Measurements from ENCODE around the gene COL13A1. TPM values are rescaled to one million over a fixed set of nuclear protein-coding genes. Genes with fewer than 3 reads are reported as not detected.

Gene COL13A1
- total and polyA plus RNA-seq, 4 donors, result 3.5 to 32.8 (median 11.5) TPM

DNA sequence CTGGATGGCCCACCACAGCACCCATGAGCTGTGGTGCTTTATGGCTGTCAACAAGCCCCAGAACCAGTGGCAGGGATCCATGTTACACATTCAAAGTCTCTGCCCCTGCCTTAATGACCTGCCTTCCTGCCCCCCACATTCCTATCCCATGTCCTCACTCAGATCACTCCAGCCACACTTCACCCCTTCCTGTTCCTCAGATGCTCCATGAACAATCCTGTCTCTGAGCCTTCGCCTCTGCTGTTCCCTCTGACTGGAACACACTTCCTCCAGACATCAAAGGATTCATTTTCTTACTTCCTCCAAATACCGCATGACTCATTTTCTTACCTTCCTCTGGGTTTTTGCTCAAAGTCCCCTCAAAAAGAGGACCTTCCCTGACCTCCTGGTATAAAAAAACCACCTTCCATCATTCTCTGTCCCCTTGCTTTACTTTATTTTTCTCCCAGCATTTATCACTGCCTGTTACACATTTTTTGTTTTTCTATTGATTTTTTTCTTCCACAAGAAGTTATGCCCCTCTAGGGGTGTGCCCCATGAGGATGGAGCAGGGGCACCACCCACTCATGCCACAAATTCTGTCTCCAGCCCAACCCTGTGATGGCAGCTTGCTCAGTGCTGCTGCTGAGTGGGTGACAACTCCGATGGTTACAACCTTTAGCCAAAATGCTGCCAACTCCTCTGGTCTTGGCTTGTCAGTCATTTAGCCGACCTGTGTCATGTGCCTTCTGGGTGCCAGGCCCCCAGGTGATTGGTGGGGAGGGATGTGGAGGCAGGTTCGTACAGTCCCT, 18.2 kb downstream of the COL13A1 start:
- WGBS, 2 donors, result 91 to 93% methylated on average over 5 of the region's 5 CpGs
- no peak for DNase-seq
- Histone ChIP-seq H3K4me1 (ENCODE audit: control insufficient read depth in 1 of 2, insufficient read depth in 2 of 2, low read length in 2 of 2) (no peaks in the 10 kb centered on the region), H3K9me3 (ENCODE audit: control insufficient read depth, low read length) (no peaks in the 10 kb centered on the region), H3K27me3 (ENCODE audit: control insufficient read depth in 1 of 2, insufficient read depth in 2 of 2, low read length in 1 of 2) (no peaks in the 10 kb centered on the region), H3K27ac (ENCODE audit: low read depth in 1 of 2, low read length in 2 of 2) (no peak overlapping the region), H3K4me3 (ENCODE audit: low read length in 2 of 2) (no peak overlapping the region), H3K36me3 (ENCODE audit: control insufficient read depth in 1 of 2, insufficient read depth in 2 of 2, low read length in 1 of 2) (no peaks in the 10 kb centered on the region)
- ATAC-seq (ENCODE audit: low FRiP score), result no peak
- intact Hi-C loops (cut with DNase I), result no loop called here

DNA sequence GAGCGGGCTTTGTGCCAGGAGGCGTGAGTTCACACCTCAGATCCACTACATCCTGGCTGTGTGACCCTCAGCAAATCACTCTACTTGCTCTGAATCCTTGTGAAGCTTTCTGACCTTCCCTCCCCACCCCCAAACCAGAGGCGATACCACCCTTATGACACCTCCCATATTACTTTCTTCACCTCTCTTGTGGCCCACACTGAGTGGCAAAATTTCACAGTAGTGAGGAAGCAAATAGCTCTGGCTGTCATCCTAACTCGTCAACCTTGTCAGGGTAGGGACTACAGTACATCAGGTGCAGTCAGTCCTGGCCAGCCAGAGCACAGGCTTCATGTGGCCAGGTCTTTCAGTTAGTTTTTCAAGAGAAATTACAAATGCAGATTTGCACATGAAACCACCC, 19.1 kb downstream of the COL13A1 start:
- WGBS, 2 donors, result 95 to 98% methylated on average over 4 of the region's 4 CpGs
- ATAC-seq (ENCODE audit: low FRiP score), result no peak
- no peaks in the 10 kb centered on the region for H3K9me3 ChIP-seq (ENCODE audit: control insufficient read depth, low read length)
- no peaks in the 10 kb centered on the region for H3K36me3 ChIP-seq (ENCODE audit: control insufficient read depth in 1 of 2, insufficient read depth in 2 of 2, low read length in 1 of 2)
- DNase-seq, result no peak
- H3K4me3 ChIP-seq (ENCODE audit: low read length in 2 of 2), result no peak overlapping the region
- no peaks in the 10 kb centered on the region for H3K4me1 ChIP-seq (ENCODE audit: control insufficient read depth in 1 of 2, insufficient read depth in 2 of 2, low read length in 2 of 2)
- no peaks in the 10 kb centered on the region for H3K27me3 ChIP-seq (ENCODE audit: control insufficient read depth in 1 of 2, insufficient read depth in 2 of 2, low read length in 1 of 2)
- intact Hi-C loops (cut with DNase I), result no loop called here
- H3K27ac ChIP-seq (ENCODE audit: low read depth in 1 of 2, low read length in 2 of 2), result no peak overlapping the region

DNA sequence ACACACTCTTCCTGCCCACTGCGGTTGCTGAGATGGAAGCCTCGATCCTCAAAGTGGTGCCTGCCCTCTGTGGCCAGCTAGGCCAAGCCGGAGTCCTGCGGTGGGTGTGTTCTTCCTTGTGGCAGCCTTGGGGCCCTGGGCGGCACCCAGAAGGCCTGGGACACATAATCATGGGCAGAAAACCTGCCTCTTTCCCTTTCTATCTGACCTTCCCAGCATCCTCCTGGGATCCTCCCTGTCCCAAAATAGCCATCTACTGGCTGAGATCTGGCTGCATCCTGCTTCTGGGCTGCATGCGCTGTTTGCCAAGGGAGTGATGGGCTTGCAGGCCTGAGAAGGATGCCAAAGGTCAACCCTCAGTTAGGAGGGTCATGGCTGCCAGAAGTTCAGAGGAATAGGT, 23.9 kb downstream of the COL13A1 start:
- WGBS, 2 donors, result 92 to 96% methylated on average over 6 of the region's 6 CpGs
- intact Hi-C loops (cut with DNase I), result no loop called here
- no peak for ATAC-seq (ENCODE audit: low FRiP score)

GRCh38 chr10:69826094-69826493, 24.4 kb downstream of the COL13A1 start:
- ATAC-seq (ENCODE audit: low FRiP score) (no peak), DNase-seq (no peak)
- H3K4me3 ChIP-seq (ENCODE audit: low read length in 2 of 2), result no peak overlapping the region
- H3K9me3 ChIP-seq (ENCODE audit: control insufficient read depth, low read length), result no peaks in the 10 kb centered on the region
- no peak overlapping the region for H3K27ac ChIP-seq (ENCODE audit: low read depth in 1 of 2, low read length in 2 of 2)
- H3K36me3 ChIP-seq (ENCODE audit: control insufficient read depth in 1 of 2, insufficient read depth in 2 of 2, low read length in 1 of 2), result no peaks in the 10 kb centered on the region
- H3K4me1 ChIP-seq (ENCODE audit: control insufficient read depth in 1 of 2, insufficient read depth in 2 of 2, low read length in 2 of 2), result no peaks in the 10 kb centered on the region
- no peaks in the 10 kb centered on the region for H3K27me3 ChIP-seq (ENCODE audit: control insufficient read depth in 1 of 2, insufficient read depth in 2 of 2, low read length in 1 of 2)
- WGBS, 2 donors, result 93 to 94% methylated on average over 9 of the region's 9 CpGs
- intact Hi-C loops (cut with DNase I), result no loop called here

More for the DNA sequence above, 23.9 kb downstream of the COL13A1 start:
- H3K27me3 ChIP-seq (ENCODE audit: control insufficient read depth in 1 of 2, insufficient read depth in 2 of 2, low read length in 1 of 2), result no peaks in the 10 kb centered on the region
- H3K9me3 ChIP-seq (ENCODE audit: control insufficient read depth, low read length), result no peaks in the 10 kb centered on the region
- no peaks in the 10 kb centered on the region for H3K4me1 ChIP-seq (ENCODE audit: control insufficient read depth in 1 of 2, insufficient read depth in 2 of 2, low read length in 2 of 2)
- no peaks in the 10 kb centered on the region for H3K36me3 ChIP-seq (ENCODE audit: control insufficient read depth in 1 of 2, insufficient read depth in 2 of 2, low read length in 1 of 2)
- DNase-seq, result no peak
- no peak overlapping the region for H3K4me3 ChIP-seq (ENCODE audit: low read length in 2 of 2)
- H3K27ac ChIP-seq (ENCODE audit: low read depth in 1 of 2, low read length in 2 of 2), result no peak overlapping the region

GRCh38 chr10:69826789-69827554, 25.3 kb downstream of the COL13A1 start:
- Histone ChIP-seq H3K9me3 (ENCODE audit: control insufficient read depth, low read length) (no peaks in the 10 kb centered on the region), H3K4me3 (ENCODE audit: low read length in 2 of 2) (no peak overlapping the region), H3K36me3 (ENCODE audit: control insufficient read depth in 1 of 2, insufficient read depth in 2 of 2, low read length in 1 of 2) (no peaks in the 10 kb centered on the region), H3K27me3 (ENCODE audit: control insufficient read depth in 1 of 2, insufficient read depth in 2 of 2, low read length in 1 of 2) (no peaks in the 10 kb centered on the region), H3K4me1 (ENCODE audit: control insufficient read depth in 1 of 2, insufficient read depth in 2 of 2, low read length in 2 of 2) (no peaks in the 10 kb centered on the region), H3K27ac (ENCODE audit: low read depth in 1 of 2, low read length in 2 of 2) (no peak overlapping the region)
- intact Hi-C loops (cut with DNase I), result no loop called here
- no peak for ATAC-seq (ENCODE audit: low FRiP score)
- DNase-seq, result no peak
- 89 to 90% methylated on average over 7 of the region's 7 CpGs for WGBS, 2 donors

DNA sequence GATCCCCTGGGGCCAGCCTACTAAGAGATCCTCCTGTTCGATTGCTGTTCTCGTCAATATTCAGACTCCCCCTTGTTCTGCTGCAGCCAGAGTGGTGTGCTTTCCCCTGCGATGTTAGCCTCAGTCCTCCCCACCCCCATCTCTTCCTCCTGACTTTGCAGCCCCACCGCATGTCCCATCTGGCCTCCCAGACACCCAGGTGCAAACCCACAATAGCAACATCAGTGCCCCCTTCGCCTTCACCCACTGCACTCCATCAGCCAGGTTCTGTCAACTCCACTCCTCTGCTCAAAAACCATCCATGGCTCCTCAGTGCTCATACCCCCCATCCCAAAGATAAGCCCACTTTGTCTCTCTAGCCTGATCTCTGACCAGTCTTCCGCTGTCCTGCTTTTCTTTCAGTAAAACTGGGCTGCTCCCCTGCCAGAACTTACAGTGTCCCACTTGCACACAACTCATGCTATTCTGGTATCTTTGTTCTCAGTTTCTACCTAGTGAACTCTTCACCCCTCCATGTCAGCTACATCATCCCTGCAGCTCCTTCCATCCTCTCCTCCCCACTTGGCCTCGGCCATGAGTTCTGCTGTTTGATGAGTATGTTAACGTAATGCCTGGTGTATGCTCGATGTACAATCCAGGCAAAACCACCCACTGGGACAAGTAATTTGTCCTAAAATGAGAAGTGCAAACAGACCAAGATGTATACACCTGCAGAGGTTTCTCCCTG, 26.6 kb downstream of the COL13A1 start:
- H3K9me3 ChIP-seq (ENCODE audit: control insufficient read depth, low read length), result no peaks in the 10 kb centered on the region
- H3K4me3 ChIP-seq (ENCODE audit: low read length in 2 of 2), result no peak overlapping the region
- no peak overlapping the region for H3K27ac ChIP-seq (ENCODE audit: low read depth in 1 of 2, low read length in 2 of 2)
- ATAC-seq (ENCODE audit: low FRiP score) (no peak), DNase-seq (no peak)
- intact Hi-C loops (cut with DNase I), result no loop called here
- H3K4me1 ChIP-seq (ENCODE audit: control insufficient read depth in 1 of 2, insufficient read depth in 2 of 2, low read length in 2 of 2), result no peaks in the 10 kb centered on the region
- WGBS, 2 donors, result 81 to 87% methylated on average over 9 of the region's 9 CpGs
- H3K27me3 ChIP-seq (ENCODE audit: control insufficient read depth in 1 of 2, insufficient read depth in 2 of 2, low read length in 1 of 2), result no peaks in the 10 kb centered on the region
- H3K36me3 ChIP-seq (ENCODE audit: control insufficient read depth in 1 of 2, insufficient read depth in 2 of 2, low read length in 1 of 2), result no peaks in the 10 kb centered on the region

DNA sequence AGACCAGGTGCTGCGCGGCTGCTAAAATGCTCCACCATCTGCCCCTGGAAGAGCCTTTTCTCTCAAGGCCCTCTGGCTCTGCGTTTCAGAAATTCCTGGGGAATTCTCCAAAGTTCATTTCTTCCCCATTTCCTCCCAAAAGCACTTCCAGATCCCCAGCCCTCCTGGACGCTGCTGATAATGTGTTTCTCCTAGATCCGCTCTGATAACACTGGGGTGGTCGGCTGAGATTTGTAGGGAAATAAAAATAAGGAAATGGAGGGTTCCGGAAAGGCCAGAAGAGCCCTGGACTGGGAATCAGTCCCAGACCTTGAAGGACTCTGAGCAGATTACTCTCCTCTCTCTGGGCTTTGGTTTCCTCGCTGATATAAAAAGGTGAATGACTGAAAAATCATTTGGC, 28.1 kb downstream of the COL13A1 start:
- no peak for ATAC-seq (ENCODE audit: low FRiP score)
- Histone ChIP-seq H3K36me3 (ENCODE audit: control insufficient read depth in 1 of 2, insufficient read depth in 2 of 2, low read length in 1 of 2) (no peaks in the 10 kb centered on the region), H3K4me1 (ENCODE audit: control insufficient read depth in 1 of 2, insufficient read depth in 2 of 2, low read length in 2 of 2) (no peaks in the 10 kb centered on the region), H3K9me3 (ENCODE audit: control insufficient read depth, low read length) (no peaks in the 10 kb centered on the region), H3K4me3 (ENCODE audit: low read length in 2 of 2) (no peak overlapping the region), H3K27ac (ENCODE audit: low read depth in 1 of 2, low read length in 2 of 2) (no peak overlapping the region), H3K27me3 (ENCODE audit: control insufficient read depth in 1 of 2, insufficient read depth in 2 of 2, low read length in 1 of 2) (no peaks in the 10 kb centered on the region)
- no peak for DNase-seq
- WGBS, 2 donors, result 69 to 72% methylated on average over 8 of the region's 8 CpGs
- intact Hi-C loops (cut with DNase I), result no loop called here

DNA sequence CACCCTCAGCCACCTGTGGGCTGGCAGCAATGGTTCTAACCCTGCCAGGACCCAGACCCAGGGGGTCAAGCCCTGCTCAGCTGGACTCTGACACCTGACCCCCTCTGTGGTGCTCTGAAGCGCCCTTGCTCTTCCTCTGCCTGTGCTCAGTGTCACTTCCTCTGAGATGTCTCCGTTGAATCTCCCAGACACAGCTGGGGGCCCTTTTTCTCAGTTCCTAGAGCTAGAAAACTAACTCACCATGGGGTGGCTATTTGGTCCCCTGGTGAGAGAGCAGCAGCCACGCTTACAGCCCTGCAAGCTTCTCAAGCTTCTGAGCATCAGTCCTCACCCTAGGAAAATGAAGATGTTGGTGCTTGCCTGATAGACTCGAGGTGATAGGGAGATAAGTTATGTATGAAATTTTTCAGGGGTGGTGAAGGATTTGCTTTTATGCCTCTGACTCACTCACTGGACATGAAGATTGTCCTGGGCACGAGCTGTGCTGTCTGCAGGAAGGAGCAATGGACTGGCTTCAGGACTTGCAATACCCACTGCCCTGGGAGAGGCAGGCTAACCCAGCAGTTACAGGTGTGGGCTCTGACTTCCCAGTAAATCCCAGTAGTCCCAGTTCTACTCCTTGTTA, 29.6 kb downstream of the COL13A1 start:
- 78 to 82% methylated on average over 5 of the region's 5 CpGs for WGBS, 2 donors
- intact Hi-C loops (cut with DNase I), result no loop called here
- no peak for ATAC-seq (ENCODE audit: low FRiP score)

More for the DNA sequence above, 29.6 kb downstream of the COL13A1 start:
- no peak for DNase-seq
- H3K4me1 ChIP-seq (ENCODE audit: control insufficient read depth in 1 of 2, insufficient read depth in 2 of 2, low read length in 2 of 2), result no peaks in the 10 kb centered on the region
- H3K9me3 ChIP-seq (ENCODE audit: control insufficient read depth, low read length), result no peaks in the 10 kb centered on the region
- H3K4me3 ChIP-seq (ENCODE audit: low read length in 2 of 2), result no peak overlapping the region
- H3K36me3 ChIP-seq (ENCODE audit: control insufficient read depth in 1 of 2, insufficient read depth in 2 of 2, low read length in 1 of 2), result no peaks in the 10 kb centered on the region
- H3K27ac ChIP-seq (ENCODE audit: low read depth in 1 of 2, low read length in 2 of 2), result no peak overlapping the region
- no peaks in the 10 kb centered on the region for H3K27me3 ChIP-seq (ENCODE audit: control insufficient read depth in 1 of 2, insufficient read depth in 2 of 2, low read length in 1 of 2)
